ENCODE measurements around the gene FAM219A.

FAM219A gene

GRCh38 chr9:34376596-34377403 is 81.6 kb downstream of the FAM219A start, which contains the start of gene MYORG (continued):
- TF ChIP-seq ZNF76 (tag by site-specific recombination; IDR thresholded peaks at IDR 0.05; ENCODE audit: borderline replicate concordance, low read depth), result peak; percentile 76
- TF ChIP-seq ZNF501 (tag by site-specific recombination; IDR thresholded peaks at IDR 0.05), result no peak
- no peak; the same call in 1 of the 2 replicates for TF ChIP-seq ZBTB10 (tag by site-specific recombination; IDR thresholded peaks at IDR 0.05)
- TF ChIP-seq ZNF580 (tag by site-specific recombination; IDR thresholded peaks at IDR 0.05), result no peak
- TF ChIP-seq GLIS1 (tag by site-specific recombination; IDR thresholded peaks at IDR 0.05), result no peak
- TF ChIP-seq IKZF3 (tag by site-specific recombination; IDR thresholded peaks at IDR 0.05), result no peak
- TF ChIP-seq ZNF16 (tag by site-specific recombination; IDR thresholded peaks at IDR 0.05; ENCODE audit: low read depth), result no peak
- TF ChIP-seq SP7 (tag by site-specific recombination; IDR thresholded peaks at IDR 0.05), result peak; percentile 55
- no peak for TF ChIP-seq ZNF518A (tag by site-specific recombination; conservative IDR thresholded peaks at IDR 0.05; ENCODE audit: low read depth)
- no peak for TF ChIP-seq ZNF2 (tag by site-specific recombination; IDR thresholded peaks at IDR 0.05)
- no peak for TF ChIP-seq ZNF175 (tag by site-specific recombination; IDR thresholded peaks at IDR 0.05)
- no peak for TF ChIP-seq PRDM1 (tag by site-specific recombination; IDR thresholded peaks at IDR 0.05)
- TF ChIP-seq ZNF658 (tag by site-specific recombination; IDR thresholded peaks at IDR 0.05), result no peak
- TF ChIP-seq ZNF449 (tag by site-specific recombination; IDR thresholded peaks at IDR 0.05), result peak; percentile 11; the same call in 1 of the 2 replicates
- TF ChIP-seq KLF8 (tag by site-specific recombination; IDR thresholded peaks at IDR 0.05), result peak; percentile 95
- no peak for TF ChIP-seq TCF7L2 (IDR thresholded peaks at IDR 0.05; ENCODE audit: borderline replicate concordance, low read depth, low read length)

Measured in HEK293 (cell line).